ENCODE measurements around the gene PAIP1.
"Not testable (repeated sequence)": the region's sequence is repeated elsewhere in the genome, so short reads cannot be mapped to it uniquely, and the experiment has no call there.

The PAIP1 gene

DNA sequence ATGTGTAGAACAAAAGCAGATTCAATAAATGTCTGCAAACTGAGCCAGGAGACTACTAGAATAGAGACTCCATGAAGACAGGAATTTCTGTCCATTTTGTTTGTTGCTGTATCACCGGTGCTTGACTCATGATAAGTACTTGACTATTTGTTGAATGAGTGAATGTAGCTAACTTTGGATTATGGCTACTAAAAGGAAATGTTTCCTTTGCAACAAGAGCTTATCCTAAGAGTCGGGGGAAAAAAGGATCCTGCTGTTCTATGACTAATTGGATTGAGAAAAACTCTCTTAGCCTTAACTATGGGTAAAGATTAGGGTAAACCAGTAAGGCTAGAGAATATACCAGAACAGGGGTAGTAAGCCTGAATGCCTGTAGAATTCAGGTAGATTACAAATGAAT, 3.5 kb downstream of the PAIP1 start:
- H3K36me3 ChIP-seq (ENCODE audit: control insufficient read depth, insufficient read depth, low read length) = peaks cover 65% of the 10 kb centered on the region
- no peak overlapping the region for H3K27ac ChIP-seq (ENCODE audit: low read depth, low read length)
- no peak overlapping the region for H3K4me3 ChIP-seq (ENCODE audit: low read depth, low read length)
- no peaks in the 10 kb centered on the region for H3K9me3 ChIP-seq (ENCODE audit: control insufficient read depth, insufficient read depth, low read length)
- peaks cover 27% of the 10 kb centered on the region for H3K4me1 ChIP-seq (ENCODE audit: control insufficient read depth, insufficient read depth, low read length)
- no peak overlapping the region for H3K9ac ChIP-seq (ENCODE audit: low read depth, low read length)
- no peaks in the 10 kb centered on the region for H3K27me3 ChIP-seq (ENCODE audit: control insufficient read depth, insufficient read depth, low read length)

DNA sequence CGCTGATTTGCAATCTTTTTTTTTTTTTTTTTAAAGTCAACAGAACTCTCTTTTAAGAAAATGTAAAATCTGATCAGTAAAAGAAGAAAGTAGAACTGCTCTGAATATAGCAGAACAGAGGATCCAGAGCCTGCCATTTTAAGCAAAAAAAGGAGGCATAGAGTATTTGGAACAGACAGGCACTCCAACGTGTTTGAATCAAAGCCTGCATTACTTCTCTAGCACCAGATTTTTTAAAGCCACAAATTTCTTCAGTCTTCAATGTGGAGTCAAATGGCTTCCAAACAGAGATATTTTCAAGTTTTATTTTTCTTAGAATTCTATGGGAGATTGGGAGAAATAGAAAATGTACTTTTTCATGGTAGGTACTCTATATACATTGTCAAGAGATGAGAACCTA, 5.1 kb downstream of the PAIP1 start:
- H3K27ac ChIP-seq (ENCODE audit: low read depth, low read length) = no peak overlapping the region
- no peaks in the 10 kb centered on the region for H3K9me3 ChIP-seq (ENCODE audit: control insufficient read depth, insufficient read depth, low read length)
- H3K4me3 ChIP-seq (ENCODE audit: low read depth, low read length) = no peak overlapping the region
- peaks cover 24% of the 10 kb centered on the region for H3K4me1 ChIP-seq (ENCODE audit: control insufficient read depth, insufficient read depth, low read length)
- H3K9ac ChIP-seq (ENCODE audit: low read depth, low read length) = no peak overlapping the region
- peaks cover 81% of the 10 kb centered on the region for H3K36me3 ChIP-seq (ENCODE audit: control insufficient read depth, insufficient read depth, low read length)
- H3K27me3 ChIP-seq (ENCODE audit: control insufficient read depth, insufficient read depth, low read length) = no peaks in the 10 kb centered on the region

DNA sequence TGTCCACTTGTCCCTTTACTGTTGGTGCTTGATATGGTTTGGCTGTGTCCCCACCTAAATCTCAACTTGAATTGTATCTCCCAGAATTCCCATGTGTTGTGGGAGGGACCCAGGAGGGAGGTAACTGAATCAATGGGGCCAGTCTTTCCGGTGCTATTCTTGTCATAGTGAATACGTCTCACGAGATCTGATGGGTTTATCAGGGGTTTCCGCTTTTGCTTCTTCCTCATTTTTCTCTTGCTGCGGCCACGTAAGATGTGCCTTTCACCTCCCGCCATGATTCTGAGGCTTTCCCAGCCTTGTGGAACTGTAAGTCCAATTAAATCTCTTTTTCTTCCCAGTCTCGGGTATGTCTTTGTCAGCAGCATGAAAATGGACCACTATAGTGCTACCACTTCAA, 7.6 kb downstream of the PAIP1 start:
- not testable (repeated sequence) for H3K27ac ChIP-seq (ENCODE audit: low read depth, low read length); H3K9me3 ChIP-seq (ENCODE audit: control insufficient read depth, insufficient read depth, low read length); H3K27me3 ChIP-seq (ENCODE audit: control insufficient read depth, insufficient read depth, low read length); H3K9ac ChIP-seq (ENCODE audit: low read depth, low read length); H3K4me3 ChIP-seq (ENCODE audit: low read depth, low read length)
- Histone ChIP-seq H3K4me1 (ENCODE audit: control insufficient read depth, insufficient read depth, low read length) (peaks cover 11% of the 10 kb centered on the region), H3K36me3 (ENCODE audit: control insufficient read depth, insufficient read depth, low read length) (peaks cover 92% of the 10 kb centered on the region)

DNA sequence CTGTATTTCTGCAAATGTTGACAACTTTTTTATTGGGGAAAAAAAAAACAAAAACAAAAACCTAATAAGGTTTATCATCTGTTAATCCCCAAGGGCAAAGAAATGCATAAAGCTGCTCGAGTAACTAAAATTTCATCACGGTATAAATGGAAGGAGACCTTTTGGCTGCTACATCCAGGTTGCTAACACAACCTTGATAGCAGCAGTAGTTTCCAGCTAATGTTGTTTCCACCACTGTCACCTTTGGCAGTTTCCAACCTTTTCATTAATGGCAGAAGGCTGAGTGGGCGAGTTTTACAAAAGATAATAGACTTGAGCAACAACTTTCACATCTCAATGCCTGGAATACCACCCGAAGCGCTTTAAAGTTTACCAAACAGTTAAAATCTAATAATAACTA, 8.5 kb downstream of the PAIP1 start:
- no peak overlapping the region for H3K4me3 ChIP-seq (ENCODE audit: low read depth, low read length)
- 0 out of 2 replicates have a peak, but pooled peaks cover 6% of the 10 kb centered on the region for H3K4me1 ChIP-seq (ENCODE audit: control insufficient read depth, insufficient read depth, low read length)
- H3K36me3 ChIP-seq (ENCODE audit: control insufficient read depth, insufficient read depth, low read length) = peaks cover 93% of the 10 kb centered on the region
- no peaks in the 10 kb centered on the region for H3K27me3 ChIP-seq (ENCODE audit: control insufficient read depth, insufficient read depth, low read length)
- H3K27ac ChIP-seq (ENCODE audit: low read depth, low read length) = no peak overlapping the region
- H3K9ac ChIP-seq (ENCODE audit: low read depth, low read length) = no peak overlapping the region
- no peaks in the 10 kb centered on the region for H3K9me3 ChIP-seq (ENCODE audit: control insufficient read depth, insufficient read depth, low read length)

DNA sequence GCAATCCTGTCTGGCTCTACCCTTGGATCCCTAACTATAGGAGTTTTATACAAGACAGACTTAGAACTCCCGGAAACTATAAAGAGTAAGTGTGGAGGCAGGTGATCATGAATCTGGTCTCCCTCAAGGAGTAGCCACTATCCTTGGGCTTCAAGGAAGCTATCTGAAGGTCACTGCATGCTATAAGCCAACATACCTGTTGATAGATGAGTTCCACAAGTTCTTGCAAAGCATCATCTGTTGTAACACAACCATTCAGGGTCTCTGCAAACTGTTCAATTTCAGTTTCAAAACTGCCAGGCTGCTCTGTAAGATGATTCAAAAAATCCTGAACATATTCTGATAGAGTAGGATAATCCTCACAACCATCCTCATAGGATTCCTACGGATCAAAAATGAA, 9.3 kb downstream of the PAIP1 start:
- H3K36me3 ChIP-seq (ENCODE audit: control insufficient read depth, insufficient read depth, low read length) = peaks cover 93% of the 10 kb centered on the region
- H3K9ac ChIP-seq (ENCODE audit: low read depth, low read length) = no peak overlapping the region
- H3K27ac ChIP-seq (ENCODE audit: low read depth, low read length) = no peak overlapping the region
- H3K9me3 ChIP-seq (ENCODE audit: control insufficient read depth, insufficient read depth, low read length) = no peaks in the 10 kb centered on the region
- H3K4me1 ChIP-seq (ENCODE audit: control insufficient read depth, insufficient read depth, low read length) = 0 out of 2 replicates have a peak, but pooled peaks cover under 1% of the 10 kb centered on the region
- H3K27me3 ChIP-seq (ENCODE audit: control insufficient read depth, insufficient read depth, low read length) = no peaks in the 10 kb centered on the region
- H3K4me3 ChIP-seq (ENCODE audit: low read depth, low read length) = no peak overlapping the region

DNA sequence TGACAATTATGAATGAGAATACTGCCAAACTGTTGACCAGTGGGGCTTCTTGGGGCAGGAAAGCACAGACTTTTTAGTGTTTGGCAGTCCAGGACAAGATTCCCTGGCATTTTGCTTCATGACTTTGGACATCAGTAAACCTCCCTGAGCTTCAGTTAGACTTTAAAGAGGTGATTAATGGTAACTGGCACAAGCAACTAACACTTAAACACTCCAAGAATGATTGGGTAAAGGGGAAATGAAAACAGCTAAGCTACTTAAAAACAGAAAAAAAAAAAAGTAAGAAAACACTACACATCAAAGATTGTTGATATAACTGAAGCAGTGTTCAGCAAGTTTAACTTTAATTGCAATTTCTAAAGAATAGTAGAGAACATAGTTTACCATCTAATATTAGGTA, 13.4 kb downstream of the PAIP1 start:
- Histone ChIP-seq H3K36me3 (ENCODE audit: control insufficient read depth, insufficient read depth, low read length) (peaks cover 96% of the 10 kb centered on the region), H3K27ac (ENCODE audit: low read depth, low read length) (no peak overlapping the region), H3K9me3 (ENCODE audit: control insufficient read depth, insufficient read depth, low read length) (no peaks in the 10 kb centered on the region), H3K4me1 (ENCODE audit: control insufficient read depth, insufficient read depth, low read length) (no peaks in the 10 kb centered on the region), H3K27me3 (ENCODE audit: control insufficient read depth, insufficient read depth, low read length) (no peaks in the 10 kb centered on the region), H3K9ac (ENCODE audit: low read depth, low read length) (no peak overlapping the region), H3K4me3 (ENCODE audit: low read depth, low read length) (no peak overlapping the region)

DNA sequence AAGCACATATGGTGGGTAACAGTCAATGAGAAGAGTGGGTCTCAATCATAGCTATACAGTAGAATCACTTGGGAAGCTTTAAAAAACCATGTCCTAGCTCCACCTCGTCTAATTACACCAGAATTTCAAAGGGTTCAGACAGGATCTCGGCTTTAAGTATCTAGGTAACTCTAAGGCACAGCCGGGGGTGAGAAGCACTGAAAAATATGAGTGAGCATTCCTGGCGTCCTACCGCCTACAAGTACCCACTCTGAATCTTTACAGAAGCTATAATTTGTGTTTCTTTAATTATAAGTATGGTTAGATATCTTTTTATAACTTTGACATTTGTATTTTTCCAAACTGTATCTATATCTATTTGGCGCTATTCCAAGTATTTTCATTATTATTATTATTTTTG, 16.1 kb downstream of the PAIP1 start:
- Histone ChIP-seq H3K27me3 (ENCODE audit: control insufficient read depth, insufficient read depth, low read length) (no peaks in the 10 kb centered on the region), H3K9me3 (ENCODE audit: control insufficient read depth, insufficient read depth, low read length) (no peaks in the 10 kb centered on the region), H3K9ac (ENCODE audit: low read depth, low read length) (no peak overlapping the region), H3K36me3 (ENCODE audit: control insufficient read depth, insufficient read depth, low read length) (peaks cover 96% of the 10 kb centered on the region), H3K4me3 (ENCODE audit: low read depth, low read length) (no peak overlapping the region), H3K4me1 (ENCODE audit: control insufficient read depth, insufficient read depth, low read length) (no peaks in the 10 kb centered on the region), H3K27ac (ENCODE audit: low read depth, low read length) (no peak overlapping the region)

DNA sequence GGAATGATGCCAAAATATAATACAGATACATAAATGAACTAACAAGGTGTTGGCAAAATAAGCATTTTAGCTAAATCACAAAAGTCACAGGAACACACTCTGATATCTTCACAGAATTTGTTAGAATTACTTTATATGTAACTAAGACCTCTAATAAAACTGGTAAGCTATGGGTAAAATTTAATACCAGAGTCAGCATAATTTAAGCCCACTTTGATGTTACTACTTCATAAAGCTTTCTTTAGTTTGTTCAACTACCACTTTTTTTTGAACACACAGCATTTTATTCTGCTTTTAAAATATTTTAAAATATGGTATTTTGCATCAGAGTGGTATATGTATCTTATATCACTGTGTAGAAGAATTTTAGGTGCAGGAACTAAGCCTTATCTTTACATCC, 19.9 kb downstream of the PAIP1 start:
- H3K4me3 ChIP-seq (ENCODE audit: low read depth, low read length) = no peak overlapping the region
- no peak overlapping the region for H3K9ac ChIP-seq (ENCODE audit: low read depth, low read length)
- H3K9me3 ChIP-seq (ENCODE audit: control insufficient read depth, insufficient read depth, low read length) = no peaks in the 10 kb centered on the region
- H3K36me3 ChIP-seq (ENCODE audit: control insufficient read depth, insufficient read depth, low read length) = peaks cover 97% of the 10 kb centered on the region
- H3K27ac ChIP-seq (ENCODE audit: low read depth, low read length) = no peak overlapping the region
- H3K27me3 ChIP-seq (ENCODE audit: control insufficient read depth, insufficient read depth, low read length) = no peaks in the 10 kb centered on the region
- no peaks in the 10 kb centered on the region for H3K4me1 ChIP-seq (ENCODE audit: control insufficient read depth, insufficient read depth, low read length)

DNA sequence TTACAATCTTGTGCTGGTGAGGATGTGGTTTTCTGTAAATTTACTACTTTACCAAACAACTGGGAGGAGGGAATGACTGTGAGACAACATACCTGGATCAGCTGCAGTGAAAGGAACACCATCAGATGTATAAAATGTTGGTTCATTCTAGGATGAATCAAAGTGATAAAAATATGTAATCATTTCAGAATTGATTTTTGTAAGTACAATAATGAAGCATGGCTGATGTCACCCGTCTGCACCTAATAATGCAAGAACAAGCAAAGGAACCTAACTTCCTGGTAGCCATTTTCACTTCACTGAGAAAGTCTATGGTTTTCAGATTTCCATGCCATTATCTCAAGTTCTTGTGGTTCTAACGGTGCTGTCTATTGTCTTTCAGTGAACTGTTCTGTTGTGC, 23.2 kb downstream of the PAIP1 start:
- H3K4me1 ChIP-seq (ENCODE audit: control insufficient read depth, insufficient read depth, low read length) = no peaks in the 10 kb centered on the region
- no peaks in the 10 kb centered on the region for H3K9me3 ChIP-seq (ENCODE audit: control insufficient read depth, insufficient read depth, low read length)
- H3K36me3 ChIP-seq (ENCODE audit: control insufficient read depth, insufficient read depth, low read length) = peaks cover 100% of the 10 kb centered on the region
- no peak overlapping the region for H3K27ac ChIP-seq (ENCODE audit: low read depth, low read length)
- H3K27me3 ChIP-seq (ENCODE audit: control insufficient read depth, insufficient read depth, low read length) = no peaks in the 10 kb centered on the region
- H3K9ac ChIP-seq (ENCODE audit: low read depth, low read length) = no peak overlapping the region
- no peak overlapping the region for H3K4me3 ChIP-seq (ENCODE audit: low read depth, low read length)

DNA sequence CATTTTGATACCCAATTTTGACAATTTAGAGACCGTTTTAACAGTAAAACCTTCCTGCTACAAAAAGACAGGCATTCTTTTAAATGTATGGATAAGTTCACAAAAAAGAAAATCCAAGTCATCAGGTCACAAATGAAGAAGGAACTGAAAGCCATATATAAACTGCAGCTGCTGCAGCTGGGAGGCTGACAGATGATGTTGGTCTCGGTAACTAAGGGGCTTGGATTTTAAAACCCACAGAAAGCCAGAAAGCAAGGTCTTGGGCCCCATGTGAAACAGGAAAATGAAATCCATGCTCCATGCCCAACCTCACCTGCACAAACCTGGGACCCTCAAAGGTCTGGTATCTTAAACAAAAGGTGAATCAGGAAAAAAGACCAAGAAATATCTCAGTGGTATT, 26.2 kb downstream of the PAIP1 start:
- no peak overlapping the region for H3K27ac ChIP-seq (ENCODE audit: low read depth, low read length)
- no peaks in the 10 kb centered on the region for H3K4me1 ChIP-seq (ENCODE audit: control insufficient read depth, insufficient read depth, low read length)
- no peak overlapping the region for H3K9ac ChIP-seq (ENCODE audit: low read depth, low read length)
- no peaks in the 10 kb centered on the region for H3K9me3 ChIP-seq (ENCODE audit: control insufficient read depth, insufficient read depth, low read length)
- no peaks in the 10 kb centered on the region for H3K27me3 ChIP-seq (ENCODE audit: control insufficient read depth, insufficient read depth, low read length)
- no peak overlapping the region for H3K4me3 ChIP-seq (ENCODE audit: low read depth, low read length)
- peaks cover 92% of the 10 kb centered on the region for H3K36me3 ChIP-seq (ENCODE audit: control insufficient read depth, insufficient read depth, low read length)

DNA sequence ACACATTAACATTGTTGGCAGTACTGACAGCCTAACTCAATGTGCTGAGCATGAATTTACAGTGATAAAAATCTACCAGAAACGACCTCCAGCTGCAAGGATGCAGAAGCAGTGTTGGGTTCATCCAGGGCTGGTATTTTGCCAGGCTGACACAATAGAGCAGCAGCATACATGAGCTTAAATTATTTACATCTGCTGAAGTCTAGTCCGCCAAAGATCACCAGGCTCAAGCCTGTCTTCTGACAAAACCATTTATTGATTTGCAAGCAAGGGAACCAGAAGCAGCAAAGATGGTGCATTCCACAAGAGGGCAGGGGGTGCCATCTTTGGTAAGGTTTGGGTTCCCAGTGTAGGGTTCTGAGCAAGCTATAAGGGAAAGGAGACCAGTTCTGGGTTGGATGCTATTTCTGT, 33.2 kb downstream of the PAIP1 start:
- no peak overlapping the region for H3K27ac ChIP-seq (ENCODE audit: low read depth, low read length)
- no peaks in the 10 kb centered on the region for H3K4me1 ChIP-seq (ENCODE audit: control insufficient read depth, insufficient read depth, low read length)
- no peaks in the 10 kb centered on the region for H3K9me3 ChIP-seq (ENCODE audit: control insufficient read depth, insufficient read depth, low read length)
- H3K9ac ChIP-seq (ENCODE audit: low read depth, low read length) = no peak overlapping the region
- peaks cover 29% of the 10 kb centered on the region for H3K36me3 ChIP-seq (ENCODE audit: control insufficient read depth, insufficient read depth, low read length)
- H3K27me3 ChIP-seq (ENCODE audit: control insufficient read depth, insufficient read depth, low read length) = no peaks in the 10 kb centered on the region
- no peak overlapping the region for H3K4me3 ChIP-seq (ENCODE audit: low read depth, low read length)

DNA sequence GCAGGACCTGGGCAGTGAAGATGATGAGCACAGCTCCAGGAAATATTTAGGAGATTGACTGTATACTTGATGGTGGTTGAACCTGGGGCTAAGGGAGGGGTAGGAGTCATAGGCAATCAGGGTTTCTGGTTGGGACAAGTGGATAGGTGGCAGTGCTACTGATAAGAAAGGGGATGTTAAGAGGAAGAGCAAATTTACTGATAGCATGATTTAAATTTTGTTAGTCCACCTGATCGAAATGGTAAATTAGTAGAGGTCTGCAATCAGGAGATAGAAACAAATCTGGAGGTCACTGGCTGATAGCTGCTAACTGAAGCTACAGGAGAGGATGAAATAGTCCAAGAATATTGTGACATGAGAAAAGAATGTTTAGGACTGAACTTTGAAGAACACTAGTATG, 36.3 kb downstream of the PAIP1 start:
- Histone ChIP-seq H3K9me3 (ENCODE audit: control insufficient read depth, insufficient read depth, low read length) (no peaks in the 10 kb centered on the region), H3K4me3 (ENCODE audit: low read depth, low read length) (no peak overlapping the region), H3K27me3 (ENCODE audit: control insufficient read depth, insufficient read depth, low read length) (no peaks in the 10 kb centered on the region), H3K36me3 (ENCODE audit: control insufficient read depth, insufficient read depth, low read length) (peaks cover 7% of the 10 kb centered on the region), H3K4me1 (ENCODE audit: control insufficient read depth, insufficient read depth, low read length) (peaks cover 4% of the 10 kb centered on the region; the same call in 1 of the 2 replicates), H3K9ac (ENCODE audit: low read depth, low read length) (no peak overlapping the region), H3K27ac (ENCODE audit: low read depth, low read length) (no peak overlapping the region)
